ENCODE results near the gene ARHGAP11A. TPM values are rescaled to one million over a fixed set of nuclear protein-coding genes. Genes with fewer than 3 reads are reported as not detected.

The ARHGAP11A gene
- total RNA-seq, 1 donor from 2014 or later = 3.7 TPM

DNA sequence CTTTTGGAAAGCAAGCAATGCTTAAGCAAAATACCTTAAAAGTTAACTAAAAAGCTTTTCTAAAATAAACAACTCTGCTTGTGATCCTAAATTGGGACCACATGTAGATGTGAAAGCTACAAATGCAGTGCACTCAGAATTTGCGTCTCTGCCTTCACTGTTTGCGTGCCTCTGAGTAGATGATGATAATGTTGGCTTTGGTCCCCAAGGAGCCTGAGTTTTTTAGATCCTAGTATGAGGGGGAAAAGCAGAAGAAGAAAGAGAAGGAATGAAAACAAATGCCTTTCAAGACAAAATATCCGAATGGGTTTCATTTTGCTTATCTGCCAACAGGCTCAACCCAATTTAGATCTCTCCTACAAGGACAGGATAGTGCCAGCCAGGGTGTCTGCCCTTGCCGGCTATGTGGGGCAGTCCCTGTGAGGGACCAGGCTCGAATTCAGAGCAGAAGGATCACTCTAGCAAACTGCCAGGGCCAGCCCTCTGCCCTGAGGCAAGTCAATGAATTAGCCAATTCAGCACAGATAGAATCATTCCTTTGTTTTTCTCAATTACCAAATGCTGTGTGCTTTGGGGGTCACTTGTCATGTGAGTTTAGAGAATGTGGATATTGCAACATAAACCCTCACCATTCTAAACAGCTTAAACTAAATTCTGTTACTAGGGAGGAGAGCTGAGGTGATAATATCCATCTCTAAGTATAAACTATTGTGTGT lies 54.8 kb downstream of the ARHGAP11A start:
- peaks cover 0 to 4% (median 0%) of the 10 kb centered on the region in 3 donors for H3K4me1 ChIP-seq (ENCODE audit: control insufficient read depth in 3 of 3, insufficient read depth in 3 of 3, low read length in 3 of 3)
- no peaks in the 10 kb centered on the region for H3K36me3 ChIP-seq (ENCODE audit: control insufficient read depth in 3 of 3, insufficient read depth in 3 of 3, low read length in 3 of 3)
- no peak overlapping the region for H3K27ac ChIP-seq (ENCODE audit: low read depth, low read length)
- no peak overlapping the region for H3K9ac ChIP-seq (ENCODE audit: low read depth in 1 of 3, low read length in 3 of 3)
- no peak overlapping the region for H3K4me3 ChIP-seq (ENCODE audit: low read length in 3 of 3)
- H3K27me3 ChIP-seq (ENCODE audit: control insufficient read depth in 3 of 3, insufficient read depth in 3 of 3, low read length in 3 of 3) = no peaks in the 10 kb centered on the region
- H3K9me3 ChIP-seq (ENCODE audit: control insufficient read depth in 3 of 3, low read length in 3 of 3) = no peaks in the 10 kb centered on the region

DNA sequence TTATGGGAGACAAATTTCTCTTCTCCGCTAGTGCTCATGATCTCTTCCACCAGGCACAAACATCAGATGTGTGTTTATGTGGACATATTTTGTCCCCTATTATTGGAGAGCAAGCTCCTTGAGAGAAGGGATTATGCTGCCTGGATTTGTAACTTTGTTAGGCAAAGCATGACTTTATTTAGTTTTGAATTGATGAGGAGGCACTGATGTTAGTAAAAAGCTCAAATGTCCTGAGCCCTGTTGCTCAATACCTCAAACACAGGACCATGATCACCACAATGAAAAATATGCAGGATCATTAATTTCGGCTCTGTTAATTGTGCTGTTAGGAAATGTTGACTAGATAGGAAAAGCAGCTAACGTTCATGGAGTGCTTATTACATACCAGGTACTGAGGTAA lies 55.3 kb downstream of the ARHGAP11A start:
- no peaks in the 10 kb centered on the region for H3K36me3 ChIP-seq (ENCODE audit: control insufficient read depth in 3 of 3, insufficient read depth in 3 of 3, low read length in 3 of 3)

DNA sequence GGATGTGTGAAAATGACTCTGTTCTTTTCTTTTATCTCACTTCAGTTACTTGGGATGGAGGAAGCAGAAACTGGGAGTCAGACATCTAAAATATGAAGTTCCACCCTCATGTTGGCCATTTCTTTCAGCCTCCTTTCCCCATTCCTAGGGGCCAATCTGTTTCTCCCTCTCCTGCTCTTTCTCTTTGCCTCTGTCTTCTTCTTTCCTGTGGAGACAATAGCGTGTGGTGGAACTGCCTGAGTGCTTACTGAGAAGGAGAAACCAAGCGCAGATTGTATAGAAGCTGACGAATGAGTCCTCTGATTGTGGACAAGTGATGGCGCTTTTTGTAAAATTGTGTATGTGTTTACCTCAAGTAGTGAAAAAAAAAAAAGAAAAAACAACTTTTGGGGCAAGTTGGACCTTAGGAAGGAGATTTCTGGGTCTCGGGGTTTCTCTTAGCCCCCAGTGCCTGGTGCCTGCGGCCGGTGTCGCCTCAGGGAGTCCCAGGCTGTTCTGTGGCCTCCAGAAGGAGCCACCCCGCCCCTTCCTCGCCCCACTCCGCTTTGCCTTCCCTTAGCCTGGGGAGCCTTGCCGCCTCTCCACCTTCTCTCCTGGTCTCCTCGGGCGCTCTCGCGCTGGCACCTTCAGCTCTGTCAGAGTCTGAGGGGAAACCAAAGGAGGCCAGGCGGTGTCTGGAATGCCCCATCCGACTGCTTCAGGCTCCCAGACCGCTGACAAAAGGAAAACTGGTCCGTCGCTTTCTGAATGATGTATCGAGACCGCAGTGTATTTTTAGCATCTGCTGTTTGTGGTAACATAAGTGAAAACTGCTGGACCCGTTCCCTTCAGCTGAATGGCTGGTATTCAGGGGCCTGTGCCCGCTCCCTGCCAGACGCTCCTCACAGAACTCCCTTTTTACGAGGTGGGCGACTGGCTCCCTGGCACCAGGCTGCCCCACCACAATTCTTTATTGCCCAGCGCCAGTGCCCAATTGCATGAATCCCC lies 56.3 kb downstream of the ARHGAP11A start:
- Histone ChIP-seq H3K27ac (ENCODE audit: low read depth, low read length) (no peak overlapping the region), H3K9me3 (ENCODE audit: control insufficient read depth in 3 of 3, low read length in 3 of 3) (no peaks in the 10 kb centered on the region), H3K4me3 (ENCODE audit: low read length in 3 of 3) (no peak overlapping the region), H3K4me1 (ENCODE audit: control insufficient read depth in 3 of 3, insufficient read depth in 3 of 3, low read length in 3 of 3) (peaks cover 0 to 4% (median 0%) of the 10 kb centered on the region in 3 donors), H3K9ac (ENCODE audit: low read depth in 1 of 3, low read length in 3 of 3) (no peak overlapping the region), H3K36me3 (ENCODE audit: control insufficient read depth in 3 of 3, insufficient read depth in 3 of 3, low read length in 3 of 3) (no peaks in the 10 kb centered on the region), H3K27me3 (ENCODE audit: control insufficient read depth in 3 of 3, insufficient read depth in 3 of 3, low read length in 3 of 3) (no peaks in the 10 kb centered on the region)

More for the DNA sequence above, 55.3 kb downstream of the ARHGAP11A start:
- H3K4me1 ChIP-seq (ENCODE audit: control insufficient read depth in 3 of 3, insufficient read depth in 3 of 3, low read length in 3 of 3) = peaks cover 0 to 4% (median 0%) of the 10 kb centered on the region in 3 donors
- no peaks in the 10 kb centered on the region for H3K9me3 ChIP-seq (ENCODE audit: control insufficient read depth in 3 of 3, low read length in 3 of 3)
- H3K9ac ChIP-seq (ENCODE audit: low read depth in 1 of 3, low read length in 3 of 3) = no peak overlapping the region
- H3K27ac ChIP-seq (ENCODE audit: low read depth, low read length) = no peak overlapping the region
- H3K4me3 ChIP-seq (ENCODE audit: low read length in 3 of 3) = no peak overlapping the region
- H3K27me3 ChIP-seq (ENCODE audit: control insufficient read depth in 3 of 3, insufficient read depth in 3 of 3, low read length in 3 of 3) = no peaks in the 10 kb centered on the region

- Histone ChIP-seq H3K36me3 (ENCODE audit: control insufficient read depth in 3 of 3, insufficient read depth in 3 of 3, low read length in 3 of 3) (no peaks in the 10 kb centered on the region), H3K9ac (ENCODE audit: low read depth in 1 of 3, low read length in 3 of 3) (no peak overlapping the region), H3K27me3 (ENCODE audit: control insufficient read depth in 3 of 3, insufficient read depth in 3 of 3, low read length in 3 of 3) (no peaks in the 10 kb centered on the region), H3K4me3 (ENCODE audit: low read length in 3 of 3) (no peak overlapping the region), H3K9me3 (ENCODE audit: control insufficient read depth in 3 of 3, low read length in 3 of 3) (no peaks in the 10 kb centered on the region), H3K4me1 (ENCODE audit: control insufficient read depth in 3 of 3, insufficient read depth in 3 of 3, low read length in 3 of 3) (peaks cover 0 to 4% (median 0%) of the 10 kb centered on the region in 3 donors), H3K27ac (ENCODE audit: low read depth, low read length) (no peak overlapping the region)
Observed at GRCh38 chr15:32674681-32675080, 59.4 kb downstream of the ARHGAP11A start.

DNA sequence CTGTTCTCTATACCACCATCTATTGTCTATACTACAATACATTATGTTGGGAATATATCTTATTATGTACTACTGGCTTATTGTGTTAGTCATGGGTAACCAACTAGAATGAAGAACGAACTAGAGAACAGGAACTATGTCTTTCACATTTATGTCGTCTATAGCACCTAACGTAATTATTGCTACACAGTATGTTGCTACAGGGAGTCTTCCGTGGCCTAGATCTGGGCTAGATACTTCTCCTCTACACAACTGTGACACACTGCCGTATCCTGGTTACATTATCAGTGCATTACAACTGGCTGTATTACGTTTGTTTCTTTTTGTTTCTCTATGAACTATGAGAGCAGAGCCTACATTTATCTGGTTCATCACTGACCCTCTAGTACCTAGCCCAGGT lies 60.2 kb downstream of the ARHGAP11A start:
- no peak overlapping the region for H3K4me3 ChIP-seq (ENCODE audit: low read length in 3 of 3)
- no peak overlapping the region for H3K27ac ChIP-seq (ENCODE audit: low read depth, low read length)
- H3K9ac ChIP-seq (ENCODE audit: low read depth in 1 of 3, low read length in 3 of 3) = no peak overlapping the region
- H3K9me3 ChIP-seq (ENCODE audit: control insufficient read depth in 3 of 3, low read length in 3 of 3) = no peaks in the 10 kb centered on the region
- H3K36me3 ChIP-seq (ENCODE audit: control insufficient read depth in 3 of 3, insufficient read depth in 3 of 3, low read length in 3 of 3) = no peaks in the 10 kb centered on the region
- H3K27me3 ChIP-seq (ENCODE audit: control insufficient read depth in 3 of 3, insufficient read depth in 3 of 3, low read length in 3 of 3) = no peaks in the 10 kb centered on the region
- H3K4me1 ChIP-seq (ENCODE audit: control insufficient read depth in 3 of 3, insufficient read depth in 3 of 3, low read length in 3 of 3) = peaks cover 0 to 4% (median 0%) of the 10 kb centered on the region in 3 donors

DNA sequence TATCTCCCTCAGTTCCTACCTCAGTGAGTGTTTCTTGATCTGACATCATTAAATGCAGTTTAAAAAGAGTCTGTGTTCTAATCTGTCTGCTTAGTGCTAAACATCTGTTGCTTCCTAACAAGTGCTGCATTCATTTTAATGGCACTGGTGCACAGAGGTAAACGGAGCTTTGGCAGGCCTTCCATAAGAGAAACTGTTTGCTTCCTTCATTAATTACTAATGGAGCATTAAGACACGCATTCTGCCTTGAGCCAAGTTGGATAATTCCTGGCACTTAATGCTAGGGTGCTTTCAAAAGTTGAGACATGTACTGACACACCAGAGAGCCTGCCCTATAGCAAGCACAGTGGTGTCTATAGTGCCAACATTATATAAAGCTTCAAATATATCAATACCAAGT lies 60.9 kb downstream of the ARHGAP11A start:
- no peak overlapping the region for H3K4me3 ChIP-seq (ENCODE audit: low read length in 3 of 3)
- no peak overlapping the region for H3K9ac ChIP-seq (ENCODE audit: low read depth in 1 of 3, low read length in 3 of 3)
- H3K36me3 ChIP-seq (ENCODE audit: control insufficient read depth in 3 of 3, insufficient read depth in 3 of 3, low read length in 3 of 3) = no peaks in the 10 kb centered on the region
- H3K27me3 ChIP-seq (ENCODE audit: control insufficient read depth in 3 of 3, insufficient read depth in 3 of 3, low read length in 3 of 3) = no peaks in the 10 kb centered on the region
- no peak overlapping the region for H3K27ac ChIP-seq (ENCODE audit: low read depth, low read length)
- H3K4me1 ChIP-seq (ENCODE audit: control insufficient read depth in 3 of 3, insufficient read depth in 3 of 3, low read length in 3 of 3) = no peaks in the 10 kb centered on the region
- H3K9me3 ChIP-seq (ENCODE audit: control insufficient read depth in 3 of 3, low read length in 3 of 3) = no peaks in the 10 kb centered on the region

GRCh38 chr15:32677238-32677750 lies 62.0 kb downstream of the ARHGAP11A start:
- H3K27ac ChIP-seq (ENCODE audit: low read depth, low read length) = no peak overlapping the region
- H3K9me3 ChIP-seq (ENCODE audit: control insufficient read depth in 3 of 3, low read length in 3 of 3) = no peaks in the 10 kb centered on the region
- no peaks in the 10 kb centered on the region for H3K27me3 ChIP-seq (ENCODE audit: control insufficient read depth in 3 of 3, insufficient read depth in 3 of 3, low read length in 3 of 3)
- no peaks in the 10 kb centered on the region for H3K36me3 ChIP-seq (ENCODE audit: control insufficient read depth in 3 of 3, insufficient read depth in 3 of 3, low read length in 3 of 3)
- H3K9ac ChIP-seq (ENCODE audit: low read depth in 1 of 3, low read length in 3 of 3) = no peak overlapping the region
- H3K4me1 ChIP-seq (ENCODE audit: control insufficient read depth in 3 of 3, insufficient read depth in 3 of 3, low read length in 3 of 3) = no peaks in the 10 kb centered on the region
- H3K4me3 ChIP-seq (ENCODE audit: low read length in 3 of 3) = no peak overlapping the region

DNA sequence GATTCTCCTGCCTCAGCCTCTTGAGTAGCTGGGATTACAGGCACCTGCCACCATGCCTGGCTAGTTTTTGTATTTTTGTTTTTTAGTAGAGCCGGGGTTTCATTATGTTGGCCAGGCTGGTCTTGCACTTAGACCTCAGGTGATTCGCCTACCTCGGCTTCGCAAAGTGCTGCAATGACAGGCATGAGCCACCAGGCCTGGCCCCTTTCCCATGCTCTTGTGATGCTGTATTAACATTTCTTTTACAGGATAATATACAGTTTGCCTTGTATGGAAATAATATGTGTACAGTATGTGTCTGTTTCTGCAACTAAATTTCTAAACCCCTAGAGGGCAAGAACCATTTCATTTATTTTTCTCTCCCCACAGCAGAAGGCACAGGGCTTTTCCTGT lies 64.0 kb downstream of the ARHGAP11A start:
- Histone ChIP-seq H3K4me3 (ENCODE audit: low read length in 3 of 3) (no peak overlapping the region), H3K4me1 (ENCODE audit: control insufficient read depth in 3 of 3, insufficient read depth in 3 of 3, low read length in 3 of 3) (no peaks in the 10 kb centered on the region), H3K9ac (ENCODE audit: low read depth in 1 of 3, low read length in 3 of 3) (no peak overlapping the region), H3K27me3 (ENCODE audit: control insufficient read depth in 3 of 3, insufficient read depth in 3 of 3, low read length in 3 of 3) (no peaks in the 10 kb centered on the region), H3K36me3 (ENCODE audit: control insufficient read depth in 3 of 3, insufficient read depth in 3 of 3, low read length in 3 of 3) (no peaks in the 10 kb centered on the region), H3K27ac (ENCODE audit: low read depth, low read length) (no peak overlapping the region), H3K9me3 (ENCODE audit: control insufficient read depth in 3 of 3, low read length in 3 of 3) (no peaks in the 10 kb centered on the region)

GRCh38 chr15:32682569-32682968 lies 67.3 kb downstream of the ARHGAP11A start:
- Histone ChIP-seq H3K36me3 (ENCODE audit: control insufficient read depth in 3 of 3, insufficient read depth in 3 of 3, low read length in 3 of 3) (no peaks in the 10 kb centered on the region), H3K4me3 (ENCODE audit: low read length in 3 of 3) (no peak overlapping the region), H3K27ac (ENCODE audit: low read depth, low read length) (no peak overlapping the region), H3K4me1 (ENCODE audit: control insufficient read depth in 3 of 3, insufficient read depth in 3 of 3, low read length in 3 of 3) (no peaks in the 10 kb centered on the region), H3K9ac (ENCODE audit: low read depth in 1 of 3, low read length in 3 of 3) (no peak overlapping the region), H3K9me3 (ENCODE audit: control insufficient read depth in 3 of 3, low read length in 3 of 3) (no peaks in the 10 kb centered on the region), H3K27me3 (ENCODE audit: control insufficient read depth in 3 of 3, insufficient read depth in 3 of 3, low read length in 3 of 3) (no peaks in the 10 kb centered on the region)
